ENCODE measurements around the gene SHE. TPM values are rescaled to one million over a fixed set of nuclear protein-coding genes. Genes with fewer than 3 reads are reported as not detected.

The SHE gene
- total and polyA plus RNA-seq, 2 of the 8 experiments (the other 6 are each of a cell fraction or from before 2014, with no cell fraction given), result 0.44 to 0.45 TPM

DNA sequence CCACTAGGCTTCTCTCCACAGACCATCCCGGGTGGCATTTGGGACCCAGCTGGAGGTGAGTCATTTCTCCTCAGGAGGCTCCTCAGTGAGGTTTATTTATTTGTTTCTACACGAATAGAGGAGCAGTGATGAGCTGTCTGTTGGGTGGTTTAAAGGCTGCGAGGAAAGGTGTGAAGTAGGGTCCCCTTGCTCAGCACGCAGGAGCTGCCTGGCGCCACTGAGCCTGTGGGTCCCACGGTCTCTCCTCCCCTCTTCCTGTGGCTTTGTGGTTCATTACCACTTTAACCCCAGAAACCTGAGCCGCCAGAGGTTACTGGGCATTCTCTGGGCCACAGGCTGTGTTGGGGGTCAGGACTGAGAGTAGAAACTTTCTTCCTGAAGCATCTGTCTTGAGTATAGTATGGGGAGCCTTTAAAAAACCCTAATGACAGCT is 57.2 kb downstream of the SHE start:
- Histone ChIP-seq H4K5ac (ENCODE audit: insufficient read length, low read depth, low read length) (no peak overlapping the region), H3K27me3 (replicated peaks in 1 of 4; ENCODE audit: control insufficient read depth in 3 of 4, extremely low read depth in 1 of 4, insufficient read depth in 3 of 4, low read length in 3 of 4) (no peaks in the 10 kb centered on the region; a peak in 1 of 7 replicates), H4K91ac (replicated peaks; ENCODE audit: insufficient read length, low read length) (no peak overlapping the region), H4K8ac (ENCODE audit: extremely low read depth, insufficient read depth, low read length) (no peak overlapping the region), H3K9ac (replicated peaks in 1 of 4; ENCODE audit: extremely low read depth in 1 of 4, low read depth in 3 of 4, low read length in 3 of 4) (no peak overlapping the region), H3K23ac (ENCODE audit: insufficient read length) (no peak overlapping the region), H3K36me3 (ENCODE audit: control insufficient read depth in 2 of 4, insufficient read depth in 4 of 4, low read length in 3 of 4) (no peaks in the 10 kb centered on the region), H3K4me2 (ENCODE audit: insufficient read depth in 1 of 2, low read depth in 2 of 2, low read length in 2 of 2) (no peak overlapping the region), H3K4me3 (ENCODE audit: extremely low read depth in 1 of 4, insufficient read depth in 2 of 4, low read depth in 3 of 4, low read length in 4 of 4) (no peak overlapping the region), H3K14ac (ENCODE audit: insufficient read length) (no peak overlapping the region), H3K27ac (ENCODE audit: low read depth, low read length) (no peak overlapping the region), H2BK20ac (ENCODE audit: low read length) (no peak overlapping the region), H3K79me2 (ENCODE audit: control insufficient read depth in 1 of 2, insufficient read depth in 2 of 2, low read length in 2 of 2) (no peaks in the 10 kb centered on the region), H3K23me2 (ENCODE audit: low read depth, low read length) (peaks cover 4% of the 10 kb centered on the region; the same call in 1 of the 2 replicates), H2AK5ac (ENCODE audit: low read depth, low read length) (no peak overlapping the region), H3K4ac (replicated peaks; ENCODE audit: insufficient read length, low read depth, low read length) (no peak overlapping the region), H2BK120ac (replicated peaks; ENCODE audit: low read depth, low read length) (no peak overlapping the region), H2AFZ (ENCODE audit: low read length) (no peak overlapping the region), H3K79me1 (ENCODE audit: low read depth, low read length) (no peaks in the 10 kb centered on the region), H4K20me1 (replicated peaks in 1 of 2; ENCODE audit: control insufficient read depth in 1 of 2, insufficient read depth in 2 of 2, low read length in 2 of 2) (no peaks in the 10 kb centered on the region), H2BK12ac (ENCODE audit: low read depth, low read length) (no peak overlapping the region), H2BK5ac (ENCODE audit: low read depth, low read length) (no peak overlapping the region), H3K18ac (ENCODE audit: extremely low read depth, low read length) (no peak overlapping the region), H2BK15ac (ENCODE audit: low read length) (no peak overlapping the region), H3K9me3 (ENCODE audit: insufficient read depth in 2 of 2, low read depth in 1 of 2, low read length in 1 of 2) (no peaks in the 10 kb centered on the region), H3K4me1 (replicated peaks in 1 of 4; ENCODE audit: control insufficient read depth in 3 of 4, insufficient read depth in 4 of 4, low read length in 3 of 4) (peaks cover 0 to 4% (median 0%) of the 10 kb centered on the region in 4 experiments; a peak in 2 of 7 replicates), H3K56ac (replicated peaks; ENCODE audit: insufficient read length, low read depth, low read length) (no peak overlapping the region)
- ChIA-PET CTCF (ENCODE audit: partially characterized antibody) (interaction anchor here (0.7 to 2.4 kb wide), 7 partner anchors 10 to 102 kb away, joined by 3 to 8 read pairs (median 4); no protein-coding TSS in a partner anchor), POLR2A (ENCODE audit: partially characterized antibody) (interaction anchor here (0.6 to 0.9 kb wide), 3 partner anchors 13 to 102 kb away, joined by 3 read pairs; no protein-coding TSS in a partner anchor)
- no peak for FAIRE-seq
- no peak for DNase-seq (ENCODE audit: low read depth in 1 of 2, low spot score in 2 of 2)
- WGBS, 2 experiments (ENCODE audit: extremely low coverage in 1 of 2, insufficient coverage in 1 of 2, insufficient read length in 1 of 2, insufficient replicate concordance in 2 of 2, low coverage in 1 of 2, low lambda C conversion rate in 2 of 2, missing lambda C conversion rate in 1 of 2), result 83% methylated on average over 6 of the region's 7 CpGs; no CpG with 5 or more reads in 1 of the 2 experiments
- TF ChIP-seq PHF8 (conservative IDR thresholded peaks at IDR 0.05; ENCODE audit: low read depth, low read length) (no peak), POLR2A (IDR thresholded peaks at IDR 0.05; ENCODE audit: control extremely low read depth in 1 of 2, low read depth in 2 of 2, low read length in 2 of 2) (no peak), KDM1A (IDR thresholded peaks at IDR 0.05; ENCODE audit: borderline replicate concordance, low read length) (no peak), CHD1 (IDR thresholded peaks at IDR 0.05; ENCODE audit: low read depth, low read length) (no peak), TAF1 (IDR thresholded peaks at IDR 0.05; ENCODE audit: low read depth, low read length) (no peak), ZNF274 (IDR thresholded peaks at IDR 0.05; ENCODE audit: borderline replicate concordance, extremely low read depth, low read length) (no peak), RBBP5 (IDR thresholded peaks at IDR 0.05; ENCODE audit: borderline replicate concordance, low read depth, low read length) (no peak), KDM4A (IDR thresholded peaks at IDR 0.05; ENCODE audit: low read depth, low read length, severe bottlenecking) (no peak), HDAC2 (IDR thresholded peaks at IDR 0.05; ENCODE audit: borderline replicate concordance in 1 of 2, low read depth in 2 of 2, low read length in 2 of 2) (no peak), SIX5 (IDR thresholded peaks at IDR 0.05; ENCODE audit: low read depth, low read length) (no peak), TAF7 (optimal IDR thresholded peaks at IDR 0.05; ENCODE audit: borderline replicate concordance, low read depth, low read length) (no peak), SUZ12 (IDR thresholded peaks at IDR 0.05; ENCODE audit: low read length) (no peak), NANOG (IDR thresholded peaks at IDR 0.05; ENCODE audit: insufficient read depth, low read depth, low read length, poor library complexity, severe bottlenecking) (no peak)

Measured in H1 (cell line).